ENCODE data around the gene DUS2. TPM values are rescaled to one million over a fixed set of nuclear protein-coding genes. Genes with fewer than 3 reads are reported as not detected.
"Not testable (repeated sequence)": the region's sequence is repeated elsewhere in the genome, so short reads cannot be mapped to it uniquely, and the experiment has no call there.

Gene DUS2
- total RNA-seq, result 13.7 TPM

DNA sequence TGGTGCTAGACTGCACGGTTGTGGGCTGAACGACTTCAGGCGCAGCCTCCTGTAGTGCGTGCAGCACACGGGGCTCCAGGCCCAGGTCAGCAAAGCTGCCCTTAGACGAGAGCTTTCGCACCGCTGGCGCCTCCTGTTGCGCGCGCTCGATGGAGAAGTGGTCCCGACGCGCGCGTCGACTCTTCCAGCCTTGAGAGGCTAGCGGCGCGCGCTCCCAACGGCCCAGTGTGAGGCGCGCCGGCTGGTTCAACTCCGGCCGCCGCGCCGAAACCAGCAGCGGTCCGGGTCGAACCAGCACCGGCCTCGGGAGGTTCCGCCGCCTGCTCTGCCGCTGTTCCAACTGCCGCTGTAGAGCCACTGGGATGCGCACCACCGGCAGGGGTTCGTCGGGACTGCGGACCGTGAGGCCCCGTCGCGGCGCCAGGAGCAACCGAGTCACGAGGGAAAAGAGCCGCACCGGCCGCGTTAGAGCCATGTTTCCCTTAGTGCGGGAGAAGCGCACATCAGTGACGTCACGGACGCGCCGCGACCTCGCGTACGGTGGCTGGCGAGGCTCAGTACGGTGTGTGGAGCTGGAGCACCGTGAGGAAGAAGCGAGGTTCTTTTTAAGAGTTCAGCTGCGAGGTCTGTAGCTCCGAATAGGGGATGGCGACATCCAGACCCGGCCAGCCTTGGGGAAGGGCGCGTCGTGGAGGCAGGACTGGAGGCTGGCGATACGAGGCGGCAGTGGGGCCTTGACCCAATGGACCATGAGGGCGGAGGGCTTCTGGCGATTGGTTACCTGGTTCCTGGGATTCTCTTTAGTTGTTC, at the start of gene DUS2, which contains the start of gene DDX28:
TSS of gene DUS2 (plus strand) at position 557 of the 810 bp plus-strand sequence. CDS start 14,740 bp downstream, outside the sequence.
TSS of gene DDX28 (minus strand) at position 505 of the 810 bp plus-strand sequence. CDS start at position 475, 30 bp downstream.
- peak; percentile 97 for DNase-seq

DNA sequence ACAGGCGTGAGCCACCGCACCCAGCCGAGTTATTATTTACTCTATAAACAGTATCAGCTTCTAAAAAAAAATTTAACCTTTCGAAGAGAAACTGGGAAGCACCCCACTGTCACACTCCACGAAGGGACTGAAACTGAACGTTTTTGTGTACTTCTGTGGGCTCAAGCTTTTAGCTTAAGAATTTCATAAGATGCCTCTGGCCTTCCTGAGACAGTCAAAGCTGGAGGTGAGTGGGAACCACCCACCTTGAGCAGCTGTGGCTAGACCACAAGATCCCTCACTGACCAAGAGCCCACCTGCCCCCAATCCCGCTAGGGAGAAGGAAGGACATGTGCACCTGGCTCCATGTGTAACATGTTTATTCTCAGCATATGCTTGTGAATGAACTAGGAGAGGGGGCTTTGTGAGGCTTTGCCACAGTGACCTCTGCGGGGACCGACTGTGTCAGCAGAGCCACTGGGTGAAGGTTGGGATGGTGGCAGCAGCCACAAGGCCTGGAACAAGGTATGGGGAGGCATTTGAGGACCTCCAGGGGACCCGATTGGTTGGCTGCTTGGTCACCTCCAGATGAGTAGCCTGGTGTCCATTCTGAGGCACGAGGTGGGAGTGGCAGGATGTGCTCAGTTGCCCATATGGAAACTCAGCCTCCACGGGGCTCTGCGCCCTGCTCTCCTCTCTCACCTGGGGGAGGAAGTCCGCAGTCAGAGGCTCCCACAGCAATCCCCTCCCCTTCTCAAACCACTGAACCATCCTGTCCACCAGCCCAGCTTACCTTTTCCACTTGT, 47.6 kb upstream of the DUS2 start:
- DNase-seq, result no peak

DNA sequence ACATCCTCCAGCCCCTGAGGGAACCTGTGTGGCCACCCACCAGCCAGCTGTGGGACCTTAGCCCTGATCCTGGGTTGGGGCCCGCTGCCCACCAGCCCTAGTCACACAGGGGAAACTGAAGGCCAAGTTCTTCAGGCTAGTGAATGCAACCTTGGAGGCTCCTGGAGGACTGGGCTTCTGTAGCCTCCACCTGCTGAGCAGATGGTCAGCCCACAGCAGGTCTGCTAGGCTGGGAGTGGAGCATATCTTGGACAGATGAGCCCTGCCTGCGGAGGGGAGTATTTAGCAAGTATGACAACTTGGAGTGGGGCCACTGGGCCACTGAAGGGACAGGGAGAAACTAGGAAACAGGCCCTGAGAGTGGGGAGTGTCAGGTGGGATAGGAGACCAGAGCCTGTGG, 46.9 kb upstream of the DUS2 start:
- DNase-seq, result no peak

DNA sequence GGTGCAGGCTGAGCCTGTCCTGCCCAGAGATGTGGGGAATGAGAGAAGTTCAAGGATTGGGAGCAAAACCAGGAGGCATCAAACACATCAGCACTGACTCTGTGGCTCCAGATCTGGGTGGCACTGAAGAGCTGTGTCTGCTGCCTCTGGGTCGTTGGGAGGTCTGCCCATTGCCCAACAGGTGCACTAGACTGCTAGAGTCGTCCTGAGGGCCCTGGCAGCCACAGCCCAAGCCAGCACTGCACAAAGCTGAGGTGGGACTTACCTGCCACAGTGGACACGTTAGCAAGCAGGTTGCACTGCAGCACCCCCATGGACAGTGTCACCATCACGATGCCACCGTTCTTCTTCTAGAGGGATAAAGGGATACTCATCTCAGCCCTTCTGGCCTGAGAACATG, 46.1 kb upstream of the DUS2 start:
- DNase-seq, result no peak

DNA sequence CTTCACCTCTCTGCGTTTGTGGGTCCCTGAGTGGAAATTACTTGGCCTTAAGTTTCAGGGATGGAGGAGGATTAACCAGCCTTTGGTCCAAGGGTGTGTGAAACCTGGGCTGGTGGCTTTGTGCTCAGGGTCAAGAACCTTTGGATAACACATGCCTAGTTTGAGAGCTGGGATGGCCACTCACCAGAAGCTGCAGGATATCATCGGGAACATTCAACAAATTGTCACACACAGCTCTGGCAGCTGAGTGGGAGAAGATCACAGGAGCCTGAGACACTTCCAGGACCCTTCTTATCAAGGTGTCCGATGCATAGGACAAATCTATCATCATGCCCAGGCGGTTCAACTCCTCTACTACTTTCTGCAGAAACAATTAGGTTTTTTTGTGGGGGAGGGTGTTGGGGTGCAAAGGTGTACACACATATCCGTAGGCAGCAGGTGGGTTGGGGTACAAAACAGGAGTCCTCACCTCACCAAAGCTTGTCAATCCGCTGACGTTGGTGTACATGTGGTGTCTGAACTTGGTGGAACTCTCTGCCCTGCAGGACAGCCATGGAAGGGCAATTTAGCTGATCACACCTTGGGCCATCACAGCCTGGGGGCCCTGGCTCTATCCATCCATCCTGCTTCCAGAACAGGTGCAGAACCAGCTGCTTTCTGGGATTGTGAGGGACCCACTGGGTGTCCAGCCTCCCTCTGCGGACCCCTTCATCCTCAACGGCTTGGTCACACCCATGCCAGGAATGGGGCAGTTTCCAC, 45.4 kb upstream of the DUS2 start:
- no peak for DNase-seq

DNA sequence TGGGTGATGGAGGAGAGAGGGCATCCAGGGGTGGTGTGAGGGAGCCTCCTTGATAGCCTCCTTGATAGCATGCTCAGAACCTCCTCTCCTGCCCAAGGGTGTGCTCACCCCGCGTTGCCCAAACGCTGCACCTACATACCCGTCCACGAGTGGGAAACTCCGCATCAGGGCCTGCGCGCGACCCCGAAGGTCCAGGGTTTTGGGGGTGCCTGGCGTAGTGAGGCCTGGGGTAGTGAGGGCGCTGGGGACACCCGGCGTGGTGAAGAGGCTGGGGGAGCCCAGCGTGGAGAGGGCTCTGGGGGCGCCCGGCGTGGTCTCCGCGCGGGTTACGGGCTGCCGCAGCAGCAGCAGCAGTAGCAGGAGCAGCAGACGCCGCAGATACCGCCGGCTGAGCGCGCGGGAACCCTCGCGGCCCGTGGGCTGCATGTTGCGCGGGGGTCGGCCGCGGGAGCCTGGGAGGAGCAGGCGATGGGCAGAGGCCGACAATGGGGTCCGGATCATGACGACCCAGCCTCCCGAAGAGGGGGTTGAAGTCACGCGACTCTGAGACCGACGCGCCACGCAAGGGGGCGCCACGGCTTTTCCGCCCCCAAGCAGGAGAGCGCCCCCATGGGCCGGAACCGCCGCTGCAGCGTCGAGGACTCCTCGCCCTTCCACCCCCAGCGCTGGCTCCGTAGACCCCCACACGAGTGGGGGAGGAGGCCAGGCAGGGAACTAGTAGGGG, 43.0 kb upstream of the DUS2 start, which contains the start of gene DPEP3:
TSS of gene DPEP3 (minus strand) at position 545 of the 724 bp plus-strand sequence. CDS start at position 426, 119 bp downstream.
- DNase-seq, result no peak

DNA sequence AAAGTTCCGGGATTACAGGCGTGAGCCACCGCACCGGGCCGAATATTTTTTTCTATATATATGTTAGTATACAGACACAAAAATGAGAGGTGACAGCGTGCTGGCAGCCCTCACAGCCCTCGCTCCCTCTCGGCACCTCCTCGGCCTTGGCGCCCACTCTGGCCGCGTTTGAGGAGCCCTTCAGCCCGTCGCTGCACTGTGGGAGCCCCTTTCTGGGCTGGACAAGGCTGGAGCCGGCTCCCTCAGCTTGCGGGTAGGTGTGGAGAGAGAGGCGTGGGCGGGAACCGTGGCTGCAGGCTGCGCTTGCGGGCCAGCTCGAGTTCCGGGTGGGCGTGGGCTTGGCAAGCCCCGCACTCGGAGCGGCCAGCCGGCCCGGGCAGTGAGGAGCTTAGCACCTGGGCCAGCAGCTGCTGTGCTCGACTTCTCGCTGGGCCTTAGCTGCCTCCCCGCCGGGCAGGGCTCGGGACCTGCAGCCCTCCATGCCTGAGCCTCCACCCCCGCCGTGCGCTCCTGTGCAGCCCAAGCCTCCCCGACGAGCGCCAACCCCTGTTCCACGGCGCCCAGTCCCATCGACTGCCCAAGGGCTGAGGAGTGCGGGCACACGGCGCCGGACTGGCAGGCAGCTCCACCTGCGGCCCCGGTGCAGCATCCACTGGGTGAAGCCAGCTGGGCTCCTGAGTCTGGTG, 40.9 kb upstream of the DUS2 start:
- DNase-seq, result no peak

DNA sequence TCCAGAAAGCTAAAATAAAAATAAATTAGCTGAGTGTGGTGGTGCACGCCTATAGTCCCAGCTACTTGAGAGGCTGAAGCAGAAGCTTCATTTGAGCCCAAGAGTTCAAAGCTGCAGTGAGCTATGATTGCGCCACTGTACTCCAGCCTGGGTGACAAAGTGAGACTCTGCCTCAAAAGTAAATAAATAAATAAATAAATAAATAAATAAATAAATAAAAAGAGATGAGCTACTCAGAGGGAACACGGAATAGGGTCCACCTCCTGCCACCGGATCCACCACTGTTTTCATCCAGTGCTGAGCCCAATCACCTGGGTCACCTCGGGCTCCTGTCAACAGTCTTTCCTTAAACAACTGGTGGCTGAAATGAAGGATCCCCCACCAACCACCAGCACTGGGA, 36.1 kb upstream of the DUS2 start:
- no peak for DNase-seq

DNA sequence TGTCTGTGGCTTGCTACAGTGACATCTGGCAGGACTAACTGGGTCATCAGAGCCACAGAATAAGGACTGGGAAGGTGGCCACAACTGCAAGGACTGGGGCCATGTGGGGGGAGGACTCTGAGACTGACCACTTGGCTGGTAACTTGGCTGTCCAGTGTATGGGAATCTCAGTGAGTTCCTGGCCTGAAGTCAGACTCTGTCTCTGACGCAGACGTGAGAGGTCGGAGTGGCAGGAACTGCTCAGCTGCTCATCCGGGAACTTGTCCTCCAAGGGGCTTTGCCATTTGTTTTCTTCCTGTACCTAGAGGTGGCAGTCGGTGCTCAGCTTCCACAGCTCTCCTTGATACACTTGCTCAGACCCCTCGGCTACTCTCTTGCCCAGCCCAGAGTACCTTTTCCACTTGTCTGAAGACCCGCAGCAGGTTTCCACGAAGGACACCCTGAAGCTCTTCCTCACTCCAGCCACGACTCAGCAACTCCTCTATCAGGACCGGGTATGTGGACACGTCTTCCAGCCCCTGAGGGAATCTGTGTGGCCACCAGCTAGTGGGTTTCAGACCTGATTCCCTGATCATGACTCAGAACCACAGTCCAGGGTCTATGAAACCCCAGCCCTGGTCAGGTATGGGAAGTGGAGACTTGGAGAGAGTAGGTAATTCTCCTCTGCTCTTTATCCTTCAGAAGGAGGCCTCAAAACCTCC, 35.5 kb upstream of the DUS2 start:
- no peak for DNase-seq

DNA sequence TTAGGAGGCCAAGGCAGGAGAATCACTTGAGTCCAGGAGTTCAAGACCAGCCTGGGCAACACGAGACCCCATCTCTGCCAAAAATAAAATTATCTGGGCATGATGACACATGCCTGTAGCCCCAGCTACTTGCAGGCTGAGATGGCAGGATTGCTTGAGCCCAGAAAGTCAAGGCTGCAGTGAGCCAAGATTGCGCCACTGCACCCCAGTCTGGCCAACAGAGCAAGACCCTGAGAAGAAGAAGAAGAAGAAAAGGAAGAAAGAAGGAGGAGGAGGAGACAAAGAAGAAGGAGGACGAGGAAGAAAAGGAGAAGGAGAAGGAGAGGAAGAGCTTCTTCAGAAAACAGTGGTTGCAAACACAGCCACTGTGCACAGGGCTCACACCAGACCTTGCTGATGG, 34.4 kb upstream of the DUS2 start:
- no peak for DNase-seq

DNA sequence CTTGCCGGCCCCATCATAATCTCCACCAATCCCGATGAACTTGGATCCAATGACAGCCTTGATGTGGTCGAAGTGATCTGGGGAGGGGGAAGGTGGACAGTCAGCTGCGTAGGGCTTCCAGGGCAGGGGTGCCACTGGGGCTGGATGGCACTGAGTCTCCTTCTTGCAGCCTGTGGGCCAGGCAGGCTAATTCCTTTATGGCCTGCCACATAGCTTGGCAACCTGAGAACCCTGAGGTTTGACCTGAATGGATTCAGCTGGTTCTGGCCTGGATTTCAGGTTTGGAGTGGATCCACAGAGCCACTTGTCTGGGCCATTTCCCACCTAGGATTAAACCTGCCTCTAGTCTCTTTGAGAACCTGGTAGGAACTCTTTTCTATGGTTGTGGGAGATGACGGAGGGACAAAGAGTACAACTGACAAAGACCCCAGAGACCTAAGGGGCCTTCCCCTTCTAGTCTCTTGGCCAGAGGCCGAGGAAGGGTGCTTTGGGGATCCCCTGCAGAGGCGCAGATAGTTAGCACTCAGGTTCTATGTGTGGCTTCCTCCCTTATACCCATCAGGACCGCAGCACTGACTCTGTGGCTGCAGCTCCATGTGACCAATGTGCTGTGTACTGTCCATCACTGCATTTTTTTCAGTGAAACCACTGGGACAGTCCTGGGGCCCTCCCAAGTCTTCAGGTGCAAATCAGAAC, 33.6 kb upstream of the DUS2 start:
- DNase-seq, result no peak

DNA sequence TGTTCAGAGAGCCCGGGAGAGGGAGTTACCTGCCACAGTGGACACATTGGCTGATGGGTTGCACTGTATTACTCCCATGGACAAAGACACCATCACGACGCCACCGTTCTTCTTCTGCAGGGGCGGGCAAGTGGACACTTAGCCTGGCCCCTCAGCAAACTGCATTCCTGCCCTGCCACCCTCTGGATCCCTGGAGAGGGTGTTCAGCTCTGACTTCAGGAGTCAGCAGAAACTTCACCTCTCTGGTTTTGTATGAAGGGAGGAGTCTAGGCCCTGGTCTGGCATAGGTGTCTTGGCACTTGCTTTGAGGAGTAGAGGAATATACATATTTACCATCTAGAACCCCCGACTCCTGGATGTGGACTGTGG, 33.1 kb upstream of the DUS2 start:
- no peak for DNase-seq

DNA sequence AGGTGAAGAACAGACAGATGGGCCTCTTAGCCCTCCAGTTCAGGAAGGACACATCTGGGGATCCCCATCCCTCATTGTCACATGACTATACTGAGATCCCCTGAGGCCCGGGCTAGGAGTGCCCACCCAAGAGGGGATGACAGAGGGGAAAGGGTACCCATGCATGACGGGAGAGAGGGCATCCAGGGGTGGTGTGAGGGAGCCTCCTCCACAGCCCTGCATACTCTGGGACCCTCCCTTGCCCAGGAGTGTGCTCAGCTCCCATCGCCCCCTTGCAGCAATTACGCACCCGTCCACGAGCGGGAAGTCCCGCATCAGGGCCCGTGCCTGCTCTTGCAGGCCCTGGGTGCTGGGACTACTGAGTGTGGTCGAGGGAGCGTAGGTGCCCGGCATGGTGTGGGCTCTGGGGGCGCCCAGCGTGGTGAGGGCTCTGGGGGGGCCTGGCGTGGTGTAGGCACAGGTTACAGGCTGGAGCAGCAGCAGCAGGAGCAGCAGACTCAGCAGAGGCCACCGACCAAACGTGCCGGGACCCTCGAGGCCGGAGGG, 30.4 kb upstream of the DUS2 start:
- DNase-seq, result no peak

DNA sequence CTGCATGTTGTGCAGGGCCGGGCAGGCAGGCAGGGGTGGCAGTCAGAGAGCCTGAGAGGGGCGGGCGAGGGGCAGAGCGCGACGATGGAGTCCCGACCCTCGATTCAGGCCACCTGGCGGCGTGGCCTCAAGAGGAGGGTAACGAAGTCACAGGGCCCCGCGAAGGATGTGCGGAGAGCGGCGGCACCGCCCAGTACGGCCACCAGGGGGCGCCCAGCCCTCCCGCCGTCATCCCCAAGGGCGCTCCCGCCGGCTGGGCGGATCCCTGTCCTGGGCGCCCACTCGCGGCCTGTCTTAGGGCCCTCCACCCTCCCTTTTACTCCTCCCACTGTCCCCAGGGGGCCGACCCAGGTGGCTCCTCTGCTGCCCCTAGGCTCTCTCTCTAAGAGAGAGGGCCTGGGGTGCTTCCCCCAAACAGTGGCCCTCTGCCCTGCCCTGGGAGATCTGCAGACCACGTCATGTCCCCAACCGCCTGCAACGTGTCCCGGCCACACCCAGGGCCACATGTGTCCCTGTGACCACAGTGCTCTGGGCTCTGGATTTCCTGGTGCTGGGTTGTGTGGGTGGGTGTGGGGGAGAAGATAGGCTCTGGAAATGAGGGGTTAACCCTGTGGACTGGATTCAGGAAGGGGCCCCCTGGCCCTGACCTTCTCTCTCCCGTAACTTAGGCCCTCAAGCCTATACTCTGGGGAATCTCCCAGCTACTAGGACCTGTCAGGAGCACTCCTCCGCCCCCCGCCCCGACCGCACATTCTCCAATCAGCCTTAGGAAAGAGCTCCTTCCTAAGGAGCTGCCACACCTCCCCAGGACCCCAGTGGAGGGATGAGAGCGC, 29.7 kb upstream of the DUS2 start:
- DNase-seq, result peak; percentile 81

DNA sequence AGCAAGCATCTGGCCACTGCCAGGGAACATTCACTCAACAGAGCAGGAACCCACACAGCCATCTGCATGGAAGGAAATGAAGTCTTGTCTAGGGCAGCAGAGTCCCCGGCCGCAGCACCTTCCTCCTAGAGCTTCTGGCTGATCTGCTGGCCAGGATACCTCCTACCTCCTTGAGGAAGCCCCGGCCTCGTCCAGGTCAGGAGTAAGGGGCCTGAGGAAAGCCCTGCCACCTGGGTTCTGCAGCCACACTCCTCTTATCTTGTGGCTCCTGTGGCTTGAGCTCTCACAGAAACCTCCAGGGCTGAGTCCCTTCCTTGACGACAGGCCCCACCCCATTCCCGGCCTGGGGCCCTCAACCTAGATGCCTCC, 29.1 kb upstream of the DUS2 start:
- not testable (repeated sequence) for DNase-seq

DNA sequence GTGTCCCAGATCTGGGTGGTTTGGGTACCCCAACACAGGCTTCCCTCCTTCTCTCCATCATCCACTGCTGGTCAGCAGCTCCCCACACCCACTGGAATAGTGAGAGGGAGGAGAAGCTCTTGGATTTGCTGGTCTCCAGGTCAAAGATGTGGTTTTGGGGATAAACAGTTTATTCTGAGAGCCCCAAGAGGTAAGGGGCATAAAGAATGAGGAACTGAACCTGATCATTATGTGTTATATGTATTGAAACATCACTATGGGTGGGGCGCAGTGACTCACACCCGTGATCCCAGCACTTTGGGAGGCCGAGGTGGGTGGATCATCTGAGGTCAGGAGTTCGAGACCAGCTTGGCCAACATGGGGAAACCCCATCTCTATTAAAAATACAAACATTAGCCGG, 27.7 kb upstream of the DUS2 start:
- DNase-seq, result no peak

DNA sequence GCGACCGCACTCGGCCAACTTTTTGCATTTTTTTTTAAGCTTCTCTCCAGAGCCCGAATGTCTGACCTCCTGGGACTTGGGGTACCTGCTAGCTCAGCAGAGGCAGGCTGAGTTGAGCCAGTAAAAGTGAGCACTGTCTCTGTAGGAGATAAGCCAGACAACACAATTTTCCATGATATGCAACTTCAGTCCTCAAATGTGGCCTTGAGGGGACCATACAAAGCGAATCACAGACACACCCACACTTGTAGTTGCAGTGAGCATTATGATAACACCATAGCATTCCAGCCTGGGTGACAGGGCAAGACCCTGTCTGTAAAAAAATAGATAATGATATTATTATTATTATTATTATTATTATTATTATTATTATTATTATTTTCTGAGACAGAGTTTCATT, 26.4 kb upstream of the DUS2 start:
- no peak for DNase-seq

DNA sequence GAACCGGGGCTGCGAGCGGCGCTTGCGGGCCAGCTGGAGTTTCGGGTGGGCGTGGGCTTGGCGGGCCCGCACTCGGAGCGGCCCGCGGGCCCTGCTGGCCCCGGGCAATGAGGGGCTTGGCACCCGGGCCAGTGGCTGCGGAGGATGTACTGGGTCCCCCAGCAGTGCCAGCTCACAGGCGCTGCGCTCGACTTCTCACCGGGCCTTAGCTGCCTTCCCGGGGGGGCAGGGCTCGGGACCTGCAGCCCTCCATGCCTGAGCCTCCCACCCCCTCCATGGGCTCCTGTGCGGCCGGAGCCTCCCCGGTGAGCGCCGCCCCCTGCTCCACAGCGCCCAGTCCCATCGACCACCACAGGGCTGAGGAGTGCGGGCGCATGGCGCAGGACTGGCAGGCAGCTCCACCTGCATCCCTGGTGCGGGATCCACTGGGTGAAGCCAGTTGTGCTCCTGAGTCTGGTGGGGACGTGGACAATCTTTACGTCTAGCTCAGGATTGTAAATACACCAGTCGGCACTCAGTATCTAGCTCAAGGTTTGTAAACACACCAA, 24.8 kb upstream of the DUS2 start:
- DNase-seq, result not testable (repeated sequence)
